IMR-90 (cell line): ENCODE results near the gene DLX1.

Source experiments
- CTCF ChIP-seq: conservative IDR thresholded peaks from 2 replicates; pipeline ENCODE4 v1.5.1; 2012; ENCODE audit warnings: mild to moderate bottlenecking, low read depth, low read length, improper control_type of control experiment
- MAZ ChIP-seq: IDR thresholded peaks from 2 replicates; pipeline ENCODE4 v1.6.1; 2012; ENCODE audit warnings: low read depth, mild to moderate bottlenecking, low read length, improper control_type of control experiment, moderate library complexity, borderline replicate concordance
- RAD21 ChIP-seq: IDR thresholded peaks from 2 replicates; pipeline ENCODE4 v1.6.1; 2012; ENCODE audit warnings: low read length, improper control_type of control experiment

- TF ChIP-seq MAZ, result no peak
- no peak for TF ChIP-seq RAD21
- TF ChIP-seq CTCF, result no peak
Measured at GRCh38 chr2:172056293-172056692, 29.0 kb upstream of the DLX1 start.
